Fibroblast of gingiva (primary cell): Measurements from ENCODE around the gene CMIP.
"Not testable (repeated sequence)": the region's sequence is repeated elsewhere in the genome, so short reads cannot be mapped to it uniquely, and the experiment has no call there.

Experiments
- DNase-seq: peaks from one replicate; pipeline ENCODE4 v3.0.0-alpha.2; 2011; ENCODE audit warnings: low read depth

The CMIP gene

DNA sequence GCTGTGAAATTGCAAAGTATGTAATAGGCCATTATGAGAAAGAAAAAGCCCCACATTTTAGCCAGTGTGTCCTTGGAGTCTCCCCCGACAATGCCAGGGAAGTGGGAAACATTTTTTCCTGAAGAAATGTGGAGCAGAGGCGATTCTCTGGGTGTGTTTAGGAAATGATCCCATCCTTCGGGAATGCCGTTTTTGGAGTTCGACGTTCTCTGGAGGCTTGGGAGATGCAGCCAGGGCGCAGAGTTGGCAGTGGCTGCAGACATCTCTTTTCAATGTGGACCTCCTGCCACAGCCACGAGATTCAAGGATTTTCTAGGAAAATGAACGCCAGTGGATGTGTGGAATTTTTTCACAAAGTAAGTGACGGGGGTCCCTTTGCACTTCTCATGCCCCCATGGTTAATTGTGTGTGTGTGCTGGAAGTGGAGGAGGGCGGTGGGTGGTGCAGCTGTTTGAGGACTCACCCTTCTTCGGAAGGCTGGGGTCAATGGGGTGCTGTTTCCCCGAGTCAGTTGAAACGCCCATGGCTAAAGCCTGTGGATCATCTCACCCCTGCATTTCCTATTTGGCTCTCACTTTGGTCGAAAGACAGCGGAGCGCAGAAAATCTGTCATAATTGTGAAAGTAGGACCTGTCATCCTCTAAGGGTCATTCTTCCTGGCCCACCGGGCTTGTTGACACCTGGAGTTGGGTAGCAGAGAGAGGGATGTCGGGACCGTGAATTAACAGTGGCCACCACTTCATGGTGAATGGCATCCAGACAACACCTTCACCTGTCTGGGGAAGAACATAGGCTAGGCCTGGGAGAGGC, 73.2 kb downstream of the CMIP start:
- DNase-seq: no peak

DNA sequence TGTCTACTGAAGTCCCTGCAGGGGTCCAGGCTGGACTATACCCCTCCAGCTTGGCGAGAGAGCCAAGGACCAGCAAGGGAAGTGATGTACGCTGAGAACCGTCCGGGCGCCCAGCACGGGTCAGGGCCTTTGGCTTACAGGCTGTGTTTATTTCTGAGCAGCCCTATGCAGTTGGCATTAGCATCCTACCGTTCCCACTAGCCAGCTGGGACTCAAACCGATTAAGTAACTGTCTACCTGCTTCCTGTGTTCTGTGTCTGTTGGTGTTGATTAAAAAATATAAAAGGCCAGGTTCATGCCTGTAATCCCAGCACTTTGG, 73.8 kb downstream of the CMIP start:
- no peak for DNase-seq

DNA sequence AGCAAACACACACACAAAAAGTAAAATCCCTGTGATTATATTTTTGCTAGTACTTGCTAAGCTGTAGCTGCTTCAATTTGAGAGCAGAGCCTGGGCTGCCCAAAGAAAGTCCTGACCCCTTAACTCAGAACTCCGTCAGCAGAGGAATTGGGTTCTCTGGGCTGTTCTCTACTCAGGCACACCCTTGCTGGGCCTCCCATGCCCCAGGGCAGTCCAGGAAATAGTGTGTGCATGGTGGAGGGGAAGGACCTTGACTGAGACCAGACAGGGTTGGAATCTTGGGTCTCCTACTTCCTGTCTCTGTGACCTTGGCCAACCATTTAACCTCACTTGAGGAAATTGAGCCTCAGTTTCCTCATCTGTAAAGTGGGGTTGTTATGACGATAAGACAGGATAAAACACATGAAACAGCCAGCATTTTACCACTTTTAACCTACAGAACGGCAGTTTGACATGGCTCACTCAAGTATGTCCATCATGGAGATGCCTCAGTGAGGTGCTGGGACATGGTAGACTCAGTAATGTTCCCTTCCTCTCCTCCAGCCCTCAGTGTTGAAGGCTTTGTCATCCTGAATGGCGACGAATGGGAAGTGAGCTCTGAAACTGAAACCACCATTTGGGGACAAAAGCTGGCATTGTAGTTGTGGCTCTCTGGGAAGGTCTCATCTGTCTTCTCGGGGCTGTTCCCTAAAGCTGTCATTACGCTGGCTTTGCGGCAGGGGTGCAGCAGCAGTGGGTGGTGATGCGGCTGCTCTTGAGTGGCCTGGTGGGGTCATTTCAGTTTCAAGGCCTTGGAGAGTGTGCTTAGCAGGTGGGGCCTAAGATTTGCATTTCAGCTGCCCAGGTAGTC, 74.9 kb downstream of the CMIP start:
- DNase-seq: no peak

DNA sequence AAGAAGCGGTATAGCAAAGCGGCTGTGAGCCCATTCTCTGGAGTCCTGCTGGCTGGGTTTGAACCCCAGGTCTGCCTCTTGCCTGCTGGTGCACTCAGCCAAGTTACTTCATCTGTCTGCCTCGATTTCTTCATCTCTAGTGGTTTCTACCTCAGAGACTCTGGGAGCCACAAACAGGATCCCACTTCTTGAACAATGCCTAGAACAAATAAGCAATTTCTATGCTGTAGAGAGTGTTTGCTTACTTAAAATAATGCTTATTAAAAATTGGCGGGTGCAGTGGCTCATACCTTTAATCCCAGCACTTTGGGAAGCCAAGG, 75.5 kb downstream of the CMIP start:
- no peak for DNase-seq

DNA sequence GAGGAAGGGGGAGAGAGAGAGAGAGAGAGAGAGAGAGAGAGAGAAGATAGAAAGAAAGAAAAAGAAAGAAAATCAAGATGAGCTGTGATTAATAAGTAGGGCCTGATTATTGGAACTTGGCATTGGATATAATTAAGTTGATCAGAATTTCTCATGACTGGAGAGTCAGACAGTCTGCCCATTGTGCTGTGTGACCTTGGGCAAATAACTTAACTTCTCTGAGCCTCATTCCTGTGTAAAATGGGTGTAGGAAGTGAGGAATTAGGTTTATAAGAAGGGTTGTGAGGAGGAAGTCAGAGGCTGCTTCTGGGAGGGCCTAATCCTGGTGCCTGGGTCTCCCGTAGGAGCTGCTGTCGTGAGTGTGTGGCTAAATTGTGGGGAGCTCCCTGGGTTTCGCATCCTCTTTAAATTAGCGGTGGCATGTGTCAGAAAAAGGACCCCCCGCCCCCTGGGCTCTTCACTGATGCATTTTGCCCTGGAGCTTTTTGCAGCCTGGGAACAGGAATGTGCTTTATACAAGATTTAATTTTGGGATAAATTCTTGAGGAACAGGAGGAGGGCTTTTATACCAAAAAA, 76.0 kb downstream of the CMIP start:
- no peak for DNase-seq

DNA sequence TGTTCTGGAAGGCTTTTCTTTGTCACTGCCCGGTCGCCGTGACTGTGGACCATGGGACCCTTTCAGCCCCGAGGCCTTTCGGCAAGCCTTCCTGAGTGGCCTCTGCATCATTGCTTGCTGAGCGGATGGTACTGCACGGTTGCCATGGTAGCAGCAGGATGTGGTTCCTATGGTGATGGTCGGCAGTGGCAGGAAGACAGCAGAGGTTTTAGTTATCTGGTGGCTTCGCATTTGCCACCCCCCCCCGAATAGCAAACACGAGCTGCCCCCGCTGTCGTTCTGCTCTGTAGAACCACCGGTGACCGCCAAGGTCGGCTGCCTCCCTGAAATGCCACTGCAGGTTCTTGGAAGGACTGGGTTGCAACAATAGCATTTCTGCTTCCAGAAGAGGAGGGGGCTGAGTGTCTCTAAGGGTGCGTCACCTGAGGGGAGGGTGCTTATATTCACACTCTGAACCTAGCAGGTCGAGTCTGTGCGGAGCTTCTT, 76.6 kb downstream of the CMIP start:
- DNase-seq: no peak

DNA sequence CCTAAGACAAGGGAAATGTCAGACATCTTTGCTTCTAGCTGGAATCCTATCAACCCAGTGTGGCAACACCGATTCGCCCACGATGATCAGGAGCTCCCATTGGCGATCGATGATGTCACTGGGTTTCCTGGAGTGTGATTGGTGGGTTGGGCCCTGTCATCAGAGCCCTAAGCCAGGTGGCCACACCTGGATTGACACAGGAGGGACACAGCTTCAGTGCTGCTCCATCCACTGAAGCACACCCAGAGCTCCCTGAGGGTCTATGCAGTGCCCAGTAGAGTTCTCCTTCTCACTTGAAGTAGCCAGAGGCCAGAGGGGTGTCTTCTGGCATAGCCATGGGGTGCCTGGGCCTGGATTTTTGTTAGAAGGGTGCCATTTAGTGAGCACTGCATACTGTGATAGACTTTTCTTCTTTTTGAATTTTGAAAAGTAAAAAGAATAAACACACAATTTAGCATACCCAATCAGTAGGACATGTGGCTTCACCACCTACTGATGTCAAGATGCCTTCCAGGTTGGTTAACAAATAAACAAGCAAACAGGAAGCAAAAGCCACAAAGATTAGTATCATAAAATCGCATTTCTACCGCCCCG, 77.6 kb downstream of the CMIP start:
- DNase-seq: no peak

DNA sequence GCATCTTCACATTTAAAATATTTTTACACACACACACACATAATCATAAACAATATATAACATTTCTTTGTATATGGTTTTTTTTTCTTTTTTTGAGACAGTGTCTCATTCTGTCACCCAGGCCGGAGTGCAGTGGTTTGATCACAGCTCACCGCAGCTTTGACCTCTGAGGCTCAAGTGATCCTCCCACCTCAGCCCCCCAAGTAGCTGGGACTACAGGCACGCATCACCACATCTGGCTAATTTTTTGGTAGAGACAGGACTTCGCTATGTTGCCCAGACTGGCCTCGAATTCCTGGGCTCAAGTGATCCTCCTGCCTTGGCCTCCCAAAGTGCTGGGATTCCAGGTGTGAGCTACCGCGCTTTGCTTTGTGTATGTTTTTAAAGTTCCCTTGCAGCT, 78.2 kb downstream of the CMIP start:
- DNase-seq: not testable (repeated sequence)

DNA sequence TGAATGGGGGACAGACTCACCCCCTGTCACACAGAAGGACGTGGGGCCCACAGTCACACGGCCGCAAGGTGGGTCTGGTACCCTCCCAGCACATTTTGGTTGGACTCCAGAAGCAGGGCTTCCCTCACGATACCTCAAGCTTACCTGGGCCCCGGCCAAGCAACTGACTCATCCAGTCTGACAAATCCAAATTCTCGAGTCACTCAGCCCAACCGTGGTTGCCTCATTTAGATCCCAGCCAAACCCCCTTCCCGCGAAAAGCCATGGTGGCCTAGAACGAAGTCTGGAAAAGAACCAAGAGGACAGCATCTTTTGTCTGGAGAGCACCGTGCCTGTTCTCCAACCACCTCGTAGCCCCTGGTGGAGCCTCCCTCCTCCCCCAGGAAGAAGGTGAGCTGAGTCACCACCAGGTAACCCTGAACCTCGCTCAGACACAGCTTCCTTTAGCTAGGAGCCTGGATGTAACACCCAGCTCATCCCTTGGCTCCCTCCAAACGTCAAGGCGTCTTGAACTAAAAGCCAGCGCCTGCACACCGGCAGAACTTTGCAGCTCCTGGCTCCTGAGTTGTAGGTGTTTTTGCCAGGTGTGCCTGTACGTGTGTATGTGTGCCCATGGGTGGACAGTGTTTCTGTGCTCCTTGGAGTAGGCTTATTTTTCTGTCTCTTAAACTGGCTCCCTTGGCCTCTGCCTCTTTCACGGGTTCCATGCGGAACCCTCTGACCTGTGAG, 78.9 kb downstream of the CMIP start:
- peak; percentile 49 for DNase-seq

DNA sequence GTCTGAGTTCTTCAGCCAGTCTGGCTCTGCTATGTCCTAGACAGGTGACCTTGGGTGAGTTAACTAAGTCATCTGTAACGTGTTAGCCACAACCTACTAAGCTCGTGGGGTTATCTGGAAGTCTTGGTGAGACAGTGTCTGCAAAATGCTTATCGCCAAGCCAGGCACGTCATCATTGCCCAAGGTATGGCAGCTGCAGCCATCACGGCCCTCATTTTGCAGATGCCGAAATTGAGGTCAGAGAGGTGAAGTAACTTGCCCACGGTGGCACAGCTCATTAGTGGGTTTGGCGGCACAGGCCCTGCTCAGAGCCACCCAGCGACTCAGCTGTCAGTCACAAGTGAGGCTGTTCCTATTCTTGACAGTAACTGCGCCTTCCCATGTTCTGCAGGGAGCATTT, 79.8 kb downstream of the CMIP start:
- DNase-seq: no peak

DNA sequence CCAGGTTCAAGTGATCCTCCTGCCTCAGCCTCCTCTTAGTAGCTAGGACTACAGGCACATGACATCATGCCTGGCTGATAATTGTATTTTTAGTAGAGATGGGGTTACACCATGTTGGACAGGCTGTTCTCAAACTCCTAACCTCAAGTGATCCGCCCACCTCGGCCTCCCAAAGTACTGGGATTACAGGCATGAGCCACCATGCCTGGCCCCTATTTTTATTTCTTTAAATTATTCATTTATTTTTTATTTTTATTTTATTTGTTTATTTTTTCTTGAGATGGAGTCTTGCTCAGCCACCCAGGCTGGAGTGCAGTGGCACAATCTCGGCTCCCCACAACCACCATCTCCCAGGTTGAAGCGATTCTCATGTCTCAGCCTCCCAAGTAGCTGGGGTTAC, 80.3 kb downstream of the CMIP start:
- DNase-seq: not testable (repeated sequence)

DNA sequence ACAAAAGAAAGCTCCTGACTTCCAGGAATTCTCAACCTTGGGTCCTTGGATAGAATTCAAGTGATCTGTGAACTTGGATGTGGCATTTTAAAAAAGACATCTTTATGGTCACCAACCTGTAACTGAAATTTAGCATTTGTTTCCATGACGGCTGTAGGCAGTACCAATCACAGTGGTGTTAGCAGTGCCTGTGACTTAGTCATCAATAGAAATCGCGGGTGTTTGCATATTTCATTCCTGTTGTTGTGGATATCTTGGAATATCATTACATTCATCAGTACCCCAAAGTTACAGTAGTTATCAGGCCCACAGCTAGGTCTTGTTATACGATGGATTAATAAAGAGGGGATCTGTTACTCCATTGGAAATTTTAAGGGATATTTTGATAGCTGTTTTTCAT, 81.6 kb downstream of the CMIP start:
- no peak for DNase-seq

DNA sequence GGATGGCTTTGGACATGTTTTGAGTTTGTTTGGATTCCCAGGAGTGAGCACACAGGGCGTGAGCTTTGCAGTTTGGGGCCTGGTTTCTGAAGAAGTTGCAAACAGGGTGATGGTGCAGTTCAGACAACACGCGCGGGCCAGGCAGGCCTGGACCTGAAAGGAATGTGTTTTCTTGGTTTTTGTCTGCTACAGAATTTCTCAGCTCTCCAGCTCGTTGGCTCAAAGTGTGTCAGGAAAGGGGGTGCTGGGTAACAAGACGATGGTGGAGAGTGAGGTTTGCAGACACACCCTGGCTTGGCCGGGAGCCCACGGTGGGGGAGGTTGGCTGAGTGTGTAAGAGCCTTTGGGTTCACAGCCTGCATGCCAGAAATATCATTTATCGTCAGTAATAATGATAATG, 82.3 kb downstream of the CMIP start:
- DNase-seq: no peak

DNA sequence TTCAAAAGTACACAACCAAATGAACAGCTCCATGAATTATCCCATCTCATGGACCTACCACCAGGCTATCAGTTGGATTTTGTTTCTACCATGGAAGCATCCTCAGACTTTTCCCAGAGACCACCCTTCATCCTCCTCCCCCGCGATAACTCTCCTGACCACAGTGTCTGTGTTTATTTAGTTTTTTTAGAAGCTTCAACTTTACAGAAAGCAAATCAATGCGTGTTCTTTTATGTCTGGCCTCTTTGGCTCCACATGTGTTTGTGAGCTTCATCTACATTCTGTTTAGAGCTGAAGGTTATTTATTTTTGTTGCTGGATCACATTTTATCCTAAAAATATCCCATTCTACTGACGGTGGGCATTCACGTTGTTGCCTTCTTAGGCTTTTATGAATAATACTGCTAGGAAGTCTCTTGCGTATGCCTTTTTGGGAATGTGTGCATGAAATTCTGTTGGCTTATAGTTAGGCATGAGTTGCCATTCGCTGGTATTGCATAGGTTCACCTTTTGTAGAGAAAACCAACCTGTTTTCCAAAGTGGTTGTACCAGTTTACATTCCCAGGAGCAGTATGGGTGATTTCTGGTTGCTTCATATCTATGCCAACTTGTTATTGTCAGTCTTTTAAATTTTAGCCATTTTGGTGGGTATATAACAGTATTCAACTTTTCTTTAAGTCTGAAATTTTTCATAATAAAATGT, 83.0 kb downstream of the CMIP start:
- no peak for DNase-seq

DNA sequence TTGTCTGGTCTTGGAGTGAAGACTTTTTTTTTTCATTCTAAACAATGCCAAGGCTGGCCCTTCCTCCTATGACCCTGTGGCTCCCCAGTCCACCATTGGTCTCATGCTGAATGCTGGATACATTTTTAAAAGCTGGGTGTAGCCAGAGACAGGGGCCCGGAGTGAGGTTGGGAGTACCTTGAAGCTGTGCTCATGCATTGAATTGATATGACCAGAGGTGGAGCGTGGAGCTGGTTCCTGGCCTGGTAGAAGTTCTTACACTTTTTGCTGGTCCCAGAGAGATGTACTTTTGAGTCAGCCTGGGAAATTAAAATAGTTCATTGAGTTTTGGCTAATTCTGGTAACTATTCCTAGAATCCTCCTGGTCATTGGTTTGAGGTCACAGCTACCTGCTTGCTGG, 83.6 kb downstream of the CMIP start:
- DNase-seq: no peak

DNA sequence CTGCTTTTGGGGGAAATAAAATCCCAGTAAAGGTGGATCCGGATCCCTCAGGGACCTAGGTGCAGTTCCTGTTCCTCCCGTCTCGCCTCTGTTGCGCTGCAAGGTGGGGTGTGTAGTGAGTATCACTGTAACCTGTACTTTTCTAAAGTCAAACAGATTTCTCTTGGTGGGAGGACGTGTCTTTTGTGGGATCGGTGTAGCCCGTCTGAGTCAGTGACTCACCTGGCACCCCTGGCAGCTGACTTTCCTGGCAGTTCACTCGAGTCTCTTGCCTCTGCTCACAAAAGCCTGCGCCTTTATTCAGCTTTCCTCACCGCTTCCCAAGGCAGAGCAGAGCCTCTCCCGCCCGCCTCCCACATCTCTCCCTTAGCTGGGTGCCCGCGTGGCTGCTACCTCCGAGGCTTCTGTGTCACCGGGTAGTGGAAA, 85.7 kb downstream of the CMIP start:
- DNase-seq: no peak

DNA sequence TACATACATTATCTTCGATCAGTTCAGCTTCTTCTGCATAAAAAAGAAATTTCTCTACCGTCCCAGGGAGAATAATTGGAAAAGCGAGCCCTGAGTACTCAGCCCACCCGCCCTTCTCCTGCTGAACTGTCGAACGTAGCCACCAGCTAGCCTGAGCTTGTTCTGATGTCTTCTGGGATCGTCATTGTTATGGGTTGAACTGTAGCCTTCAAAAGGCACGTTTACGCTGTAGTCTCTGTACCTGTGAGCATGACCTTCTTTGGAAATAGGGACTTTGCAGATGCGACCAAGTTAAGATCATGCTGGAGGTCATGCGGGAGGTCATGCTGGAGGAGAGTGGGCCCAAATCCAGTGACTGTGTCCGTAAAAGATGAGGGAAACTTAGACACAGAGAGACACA, 86.2 kb downstream of the CMIP start:
- DNase-seq: no peak

DNA sequence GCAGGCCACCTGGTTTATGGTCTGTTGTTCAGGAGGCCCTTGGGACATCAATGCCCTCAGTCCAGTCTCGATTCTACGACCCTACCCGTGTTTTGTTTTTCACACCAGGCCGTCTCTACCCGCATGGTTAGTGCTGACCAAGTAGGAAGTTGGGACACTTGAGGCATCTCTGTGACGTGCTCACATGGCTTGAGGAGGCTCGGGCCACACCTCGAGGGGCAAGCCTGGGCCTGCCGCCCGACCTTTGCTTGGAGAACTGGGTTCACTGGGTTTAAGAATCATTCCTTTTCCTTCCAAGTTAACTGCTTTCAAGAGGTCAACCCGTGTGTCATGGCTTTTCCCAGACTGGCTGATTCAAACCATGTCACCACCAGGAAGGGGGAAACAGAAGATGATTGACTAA, 86.8 kb downstream of the CMIP start:
- no peak for DNase-seq

DNA sequence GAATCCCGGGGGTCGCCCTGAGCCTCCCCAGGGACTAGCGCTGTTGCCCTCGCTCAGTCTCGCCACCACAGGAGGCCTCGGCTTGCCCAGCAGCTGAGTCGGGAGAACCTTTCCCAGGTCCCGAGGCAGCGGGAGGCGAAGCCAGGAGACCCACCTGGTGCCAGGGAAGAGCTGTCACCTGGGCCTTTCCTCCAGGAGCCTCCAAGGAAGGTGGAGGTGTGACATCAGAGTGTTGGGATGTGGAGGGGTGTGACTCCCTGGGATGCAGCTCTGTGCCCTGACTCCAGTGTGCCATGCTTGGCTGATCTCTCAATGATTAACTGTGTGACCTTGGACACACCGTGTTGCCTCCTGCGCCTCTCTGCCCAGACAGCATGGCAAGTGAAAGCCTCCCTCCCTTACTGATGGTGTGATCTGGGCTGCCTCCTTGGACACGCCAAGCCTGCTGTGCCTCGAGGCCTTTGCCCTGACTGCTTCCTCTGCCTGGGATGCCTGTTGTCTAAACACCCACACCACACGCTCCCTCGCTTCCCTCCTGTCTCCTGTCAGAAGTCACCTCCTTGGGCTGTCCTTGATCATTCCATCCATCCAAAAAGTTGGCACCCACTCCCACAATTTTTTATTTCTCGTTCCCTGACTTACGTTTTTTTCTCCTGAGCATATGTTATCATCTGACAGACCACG, 88.0 kb downstream of the CMIP start:
- no peak for DNase-seq

DNA sequence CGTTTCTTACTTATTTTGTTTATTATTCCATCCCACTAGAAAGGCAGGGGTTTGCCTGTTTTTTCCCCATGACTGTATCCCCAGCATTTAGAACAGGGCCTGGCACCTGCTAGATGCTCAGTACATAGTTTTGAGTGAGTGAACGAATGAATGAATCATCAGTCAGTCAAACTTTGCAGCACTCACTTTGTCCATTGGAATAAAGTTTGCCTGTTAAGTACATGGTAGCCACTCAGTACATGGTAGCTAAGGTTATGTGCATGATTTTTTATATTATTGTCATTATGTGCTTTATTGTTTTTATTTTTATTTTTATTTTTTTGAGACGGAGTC, 88.5 kb downstream of the CMIP start:
- no peak for DNase-seq
